KMS-11 (cell line): Measurements from ENCODE around the gene EXOSC3.

Experiments used
- H2AFZ ChIP-seq: fragments of 200-600 bp; sonication (generic); 2 replicates; pipeline ENCODE4 v1.6.1; 2016; ENCODE audit warnings: antibody characterized with exemption, mixed run types, low read depth
- H3K27ac ChIP-seq: fragments of 200-600 bp; sonication (generic); 2 replicates; pipeline ENCODE4 v1.6.1; 2016; ENCODE audit warnings: mild to moderate bottlenecking, mixed run types
- H3K27me3 ChIP-seq: fragments of 200-600 bp; sonication (generic); 2 replicates; pipeline ENCODE4 v1.6.1; 2017; ENCODE audit warnings: mild to moderate bottlenecking, low read depth, mixed run types, moderate library complexity; ENCODE audit not compliant: insufficient read depth
- H3K36me3 ChIP-seq: fragments of 200-600 bp; sonication (generic); 2 replicates; pipeline ENCODE4 v1.6.1; 2017; ENCODE audit warnings: mild to moderate bottlenecking, mixed run types; ENCODE audit not compliant: insufficient read depth
- H3K4me1 ChIP-seq: fragments of 200-600 bp; sonication (generic); 2 replicates; pipeline ENCODE4 v1.6.1; 2016; ENCODE audit warnings: mild to moderate bottlenecking, low read depth, mixed run types; ENCODE audit not compliant: poor library complexity, severe bottlenecking
- H3K4me2 ChIP-seq: fragments of 200-600 bp; sonication (generic); 2 replicates; pipeline ENCODE4 v1.7.0; 2016; ENCODE audit warnings: mild to moderate bottlenecking, mixed run types
- H3K4me3 ChIP-seq: fragments of 200-600 bp; sonication (generic); IDR thresholded peaks from 2 replicates; pipeline ENCODE4 v1.6.1; 2017; ENCODE audit warnings: low read depth, low read length, mixed read lengths; ENCODE audit not compliant: insufficient read depth
- H3K79me2 ChIP-seq: fragments of 200-600 bp; sonication (generic); 2 replicates; pipeline ENCODE4 v1.6.1; 2016; ENCODE audit warnings: low read depth, mixed run types; ENCODE audit not compliant: insufficient read depth
- H3K9ac ChIP-seq: fragments of 200-600 bp; sonication (generic); 2 replicates; pipeline ENCODE4 v1.6.1; 2016; ENCODE audit warnings: mild to moderate bottlenecking, mixed run types
- H4K20me1 ChIP-seq: fragments of 200-600 bp; sonication (generic); 2 replicates; pipeline ENCODE4 v1.6.1; 2016; ENCODE audit warnings: mild to moderate bottlenecking, mixed run types; ENCODE audit not compliant: insufficient read depth
- TF ChIP-seq, protein P1 (sequence below): fragments of 200-600 bp; sonication (generic); conservative IDR thresholded peaks from 2 replicates; pipeline ENCODE4 v1.6.1; 2017; ENCODE audit warnings: low read depth, mild to moderate bottlenecking, antibody characterized with exemption, low read length, moderate library complexity, mixed read lengths

EXOSC3 gene

GRCh38 chr9:37751186-37751585 lies 33.7 kb downstream of the EXOSC3 start:
- no peaks in the 10 kb centered on the region for H3K27me3 ChIP-seq
- no peak overlapping the region for H2AFZ ChIP-seq
- TF ChIP-seq, protein P1, sequence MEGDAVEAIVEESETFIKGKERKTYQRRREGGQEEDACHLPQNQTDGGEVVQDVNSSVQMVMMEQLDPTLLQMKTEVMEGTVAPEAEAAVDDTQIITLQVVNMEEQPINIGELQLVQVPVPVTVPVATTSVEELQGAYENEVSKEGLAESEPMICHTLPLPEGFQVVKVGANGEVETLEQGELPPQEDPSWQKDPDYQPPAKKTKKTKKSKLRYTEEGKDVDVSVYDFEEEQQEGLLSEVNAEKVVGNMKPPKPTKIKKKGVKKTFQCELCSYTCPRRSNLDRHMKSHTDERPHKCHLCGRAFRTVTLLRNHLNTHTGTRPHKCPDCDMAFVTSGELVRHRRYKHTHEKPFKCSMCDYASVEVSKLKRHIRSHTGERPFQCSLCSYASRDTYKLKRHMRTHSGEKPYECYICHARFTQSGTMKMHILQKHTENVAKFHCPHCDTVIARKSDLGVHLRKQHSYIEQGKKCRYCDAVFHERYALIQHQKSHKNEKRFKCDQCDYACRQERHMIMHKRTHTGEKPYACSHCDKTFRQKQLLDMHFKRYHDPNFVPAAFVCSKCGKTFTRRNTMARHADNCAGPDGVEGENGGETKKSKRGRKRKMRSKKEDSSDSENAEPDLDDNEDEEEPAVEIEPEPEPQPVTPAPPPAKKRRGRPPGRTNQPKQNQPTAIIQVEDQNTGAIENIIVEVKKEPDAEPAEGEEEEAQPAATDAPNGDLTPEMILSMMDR, result no peak
- H3K27ac ChIP-seq, result no peak overlapping the region
- no peaks in the 10 kb centered on the region for H4K20me1 ChIP-seq
- no peak overlapping the region for H3K4me3 ChIP-seq
- peaks cover 7% of the 10 kb centered on the region; the same call in 1 of the 2 replicates for H3K79me2 ChIP-seq
- H3K4me2 ChIP-seq, result no peak overlapping the region
- H3K9ac ChIP-seq, result no peak overlapping the region
- no peaks in the 10 kb centered on the region for H3K36me3 ChIP-seq
- peaks cover 12% of the 10 kb centered on the region for H3K4me1 ChIP-seq

- H3K4me3 ChIP-seq, result no peak overlapping the region
- H3K9ac ChIP-seq, result no peak overlapping the region
- H3K27me3 ChIP-seq, result no peaks in the 10 kb centered on the region
- H3K79me2 ChIP-seq, result no peaks in the 10 kb centered on the region
- TF ChIP-seq, protein P1, result no peak
- no peak overlapping the region for H3K4me2 ChIP-seq
- no peaks in the 10 kb centered on the region for H3K36me3 ChIP-seq
- peaks cover 5% of the 10 kb centered on the region for H3K4me1 ChIP-seq
- no peak overlapping the region for H2AFZ ChIP-seq
- H3K27ac ChIP-seq, result no peak overlapping the region
- H4K20me1 ChIP-seq, result no peaks in the 10 kb centered on the region
Observed at GRCh38 chr9:37749129-37749528, 35.7 kb downstream of the EXOSC3 start.

DNA sequence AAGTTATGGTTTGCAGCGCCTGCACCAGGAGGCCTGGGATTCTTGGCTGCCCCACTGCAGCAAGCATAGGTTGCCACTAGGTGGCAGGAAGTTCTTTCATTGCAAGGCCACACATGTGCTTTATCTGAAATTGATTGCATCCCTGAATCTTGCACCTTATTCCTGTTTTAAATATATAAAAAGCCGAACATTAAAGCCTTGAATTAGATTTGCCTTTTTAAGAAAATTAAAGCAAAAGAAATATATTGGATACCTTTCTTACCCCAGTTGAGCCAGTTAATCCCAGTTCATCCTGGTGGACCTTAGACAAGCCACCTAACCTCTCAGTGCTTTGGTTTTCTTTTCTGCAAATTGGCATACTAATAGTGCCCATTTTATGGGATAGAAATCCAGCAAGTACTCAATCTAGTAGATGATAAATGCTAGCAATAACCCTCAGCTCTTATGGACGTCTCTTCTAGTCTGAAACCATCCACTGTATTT lies 37.6 kb downstream of the EXOSC3 start:
- no peak overlapping the region for H3K27ac ChIP-seq
- no peak overlapping the region for H3K4me3 ChIP-seq
- no peaks in the 10 kb centered on the region for H3K36me3 ChIP-seq
- TF ChIP-seq, protein P1, result peak; percentile 90
- no peaks in the 10 kb centered on the region for H3K79me2 ChIP-seq
- H3K4me1 ChIP-seq, result no peaks in the 10 kb centered on the region
- H2AFZ ChIP-seq, result no peak overlapping the region; the same call in 1 of the 2 replicates
- no peak overlapping the region; the same call in 1 of the 2 replicates for H3K4me2 ChIP-seq
- no peaks in the 10 kb centered on the region for H4K20me1 ChIP-seq
- no peaks in the 10 kb centered on the region for H3K27me3 ChIP-seq
- no peak overlapping the region for H3K9ac ChIP-seq

- Histone ChIP-seq H3K36me3 (no peaks in the 10 kb centered on the region), H3K4me2 (no peak overlapping the region; the same call in 1 of the 2 replicates), H3K9ac (no peak overlapping the region), H3K79me2 (no peaks in the 10 kb centered on the region), H2AFZ (no peak overlapping the region; the same call in 1 of the 2 replicates), H4K20me1 (no peaks in the 10 kb centered on the region), H3K4me3 (no peak overlapping the region), H3K27ac (no peak overlapping the region), H3K27me3 (no peaks in the 10 kb centered on the region), H3K4me1 (no peaks in the 10 kb centered on the region)
- TF ChIP-seq, protein P1, result no peak
Observed at GRCh38 chr9:37746448-37747270, 38.2 kb downstream of the EXOSC3 start.
